Measurements from ENCODE around the gene CYSLTR2.

Gene CYSLTR2

DNA sequence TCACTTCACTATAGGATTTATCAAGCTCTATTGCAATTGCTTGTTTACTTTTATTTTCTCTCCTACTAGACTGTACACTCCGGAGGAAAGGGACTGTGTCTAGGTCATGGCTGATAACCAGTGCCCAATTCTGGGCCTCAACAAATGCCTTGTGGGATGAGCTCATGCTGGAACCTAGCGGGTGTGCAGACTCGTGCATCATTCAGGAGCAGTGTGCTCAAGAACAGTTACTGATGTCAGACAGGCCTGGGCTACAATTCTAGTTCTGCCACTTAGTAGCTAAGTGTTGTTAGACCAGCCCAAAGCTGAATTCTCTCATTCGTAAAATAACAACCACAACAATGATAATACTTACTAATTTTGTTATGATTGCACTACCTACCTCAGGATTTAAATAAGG, 95.4 kb downstream of the CYSLTR2 start:
- DNase-seq = no peak

GRCh38 chr13:48749699-48750473, 96.2 kb downstream of the CYSLTR2 start:
- DNase-seq = peak; percentile 55

- no peak for DNase-seq
Observed at GRCh38 chr13:48750588-48751383, 97.1 kb downstream of the CYSLTR2 start.

- no peak for DNase-seq
Observed at GRCh38 chr13:48760626-48761025, 106.9 kb downstream of the CYSLTR2 start.
